CD4-positive, alpha-beta T cell treated with Interleukin-4 for 1 hour (primary cell): Measurements from ENCODE around the gene LTA4H.
"Not testable (repeated sequence)": the region's sequence is repeated elsewhere in the genome, so short reads cannot be mapped to it uniquely, and the experiment has no call there.

Experiments
- DNase-seq, 2 donors: peaks; one replicate each; pipeline ENCODE4 v3.0.0-alpha.2; 2020 to 2022

LTA4H gene

DNA sequence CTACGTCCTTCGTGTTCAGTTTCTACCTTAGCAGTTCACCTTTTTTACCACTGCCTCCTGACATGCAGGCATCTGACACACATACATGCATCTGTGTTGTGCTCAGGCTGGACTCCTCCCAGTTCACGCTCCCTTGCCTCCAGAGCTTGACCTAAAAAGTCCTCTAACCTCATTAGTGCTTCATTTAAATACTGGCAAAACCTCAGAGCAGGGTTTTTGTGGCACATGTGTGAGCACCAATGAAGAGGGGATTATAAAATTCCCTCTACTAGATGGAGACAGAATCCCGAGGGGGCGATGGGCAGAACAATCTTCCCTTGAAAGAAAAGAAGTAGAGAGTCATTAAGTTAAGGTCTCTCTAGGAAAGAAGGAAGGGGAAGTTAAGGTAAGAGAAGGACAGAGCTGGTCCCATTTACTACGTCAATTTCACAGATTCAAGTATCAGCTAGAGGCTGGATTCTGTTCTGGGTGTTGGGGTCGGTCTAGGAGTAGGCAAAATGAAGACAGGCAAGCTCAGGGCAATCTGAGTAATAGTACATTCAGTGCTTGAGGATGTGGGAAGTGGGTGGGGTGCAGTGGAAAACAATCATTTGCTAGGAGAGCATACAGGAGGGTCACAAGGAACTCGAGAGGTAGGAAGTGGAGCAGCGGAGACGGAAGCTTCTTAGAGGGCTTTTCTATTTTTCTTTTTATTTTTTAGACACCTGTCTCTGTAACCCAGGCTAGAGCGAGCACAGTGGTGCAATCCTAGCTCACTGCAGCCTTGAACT is 46.7 kb downstream of the LTA4H start:
- no peak for DNase-seq

DNA sequence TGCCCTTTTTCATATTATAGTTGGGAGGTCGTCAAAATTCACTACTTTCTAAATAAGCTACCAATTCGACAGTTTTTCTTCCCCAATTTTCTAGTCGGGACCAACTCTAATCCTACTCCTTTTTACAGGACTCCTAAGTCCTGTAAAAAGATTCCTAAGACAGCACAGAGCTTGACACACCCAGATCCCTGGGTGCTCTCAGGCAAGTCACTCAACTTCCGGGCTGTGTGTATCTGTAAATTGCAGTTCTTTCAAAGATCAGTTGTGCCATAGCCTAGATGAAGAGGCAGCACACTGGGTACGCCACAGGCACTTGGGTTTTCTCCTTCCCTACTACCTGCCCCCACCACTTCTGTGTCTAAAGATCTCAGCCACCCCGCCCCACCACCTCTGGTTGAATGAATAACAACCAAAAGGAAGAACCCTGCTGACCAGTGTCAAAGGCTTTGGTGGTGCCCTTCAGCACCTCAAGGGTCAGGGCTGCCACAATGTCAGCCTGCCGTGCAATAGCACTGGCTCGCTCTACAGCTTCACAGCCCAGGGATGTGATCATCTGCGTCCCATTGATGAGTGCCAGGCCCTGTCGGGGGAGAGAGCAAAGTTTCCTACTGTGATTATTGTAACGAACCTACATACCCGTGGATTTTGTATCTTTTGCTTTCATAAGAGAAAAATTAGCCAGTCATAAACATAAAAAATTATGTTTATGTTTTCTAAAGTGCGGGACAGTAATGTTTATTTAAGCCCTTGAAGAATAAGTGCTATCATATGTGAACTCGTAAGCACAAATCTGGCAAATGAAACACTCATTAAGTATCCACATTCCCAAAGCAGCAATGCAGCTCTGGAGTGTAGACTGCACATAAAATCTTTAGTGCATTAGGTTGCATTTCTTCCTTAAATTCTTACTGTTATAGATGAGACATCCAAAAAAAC is 48.5 kb downstream of the LTA4H start:
- DNase-seq = no peak

DNA sequence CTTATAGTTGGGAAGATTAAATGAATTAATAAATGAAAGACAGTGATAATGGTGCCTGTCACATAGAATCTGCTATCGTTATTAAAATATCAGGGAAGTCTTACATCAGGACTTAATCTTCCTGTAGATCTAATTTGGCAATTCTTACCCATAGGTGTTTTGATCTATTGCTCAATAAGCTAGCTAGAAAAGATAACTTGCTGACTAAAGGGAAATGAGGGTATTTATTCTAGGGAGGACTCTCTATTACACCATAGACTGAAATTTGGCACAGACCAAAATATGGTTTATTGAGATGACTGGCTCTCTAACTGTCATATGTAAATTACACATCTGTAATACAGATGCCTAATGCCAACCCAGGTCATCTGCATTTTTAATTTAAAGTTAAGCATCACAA is 50.7 kb downstream of the LTA4H start:
- no peak for DNase-seq

DNA sequence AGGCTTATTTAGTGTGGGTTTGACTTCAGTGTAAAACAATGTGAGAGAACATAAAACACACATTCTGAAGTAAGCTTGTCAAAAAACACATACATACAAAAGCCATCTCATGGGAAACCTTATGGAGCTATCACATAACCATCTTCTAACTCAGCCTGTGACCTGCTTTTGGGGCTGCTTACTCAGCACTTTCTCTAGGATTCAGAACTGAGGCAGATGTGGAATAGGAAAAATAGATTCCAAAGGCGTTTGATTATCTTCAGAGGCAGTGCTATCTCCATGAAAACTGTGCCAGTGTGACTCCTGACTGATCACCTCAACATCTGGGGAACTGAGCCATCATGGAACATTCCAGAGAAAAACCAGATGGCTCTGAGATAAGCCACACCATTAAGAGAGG is 52.8 kb downstream of the LTA4H start:
- no peak for DNase-seq

DNA sequence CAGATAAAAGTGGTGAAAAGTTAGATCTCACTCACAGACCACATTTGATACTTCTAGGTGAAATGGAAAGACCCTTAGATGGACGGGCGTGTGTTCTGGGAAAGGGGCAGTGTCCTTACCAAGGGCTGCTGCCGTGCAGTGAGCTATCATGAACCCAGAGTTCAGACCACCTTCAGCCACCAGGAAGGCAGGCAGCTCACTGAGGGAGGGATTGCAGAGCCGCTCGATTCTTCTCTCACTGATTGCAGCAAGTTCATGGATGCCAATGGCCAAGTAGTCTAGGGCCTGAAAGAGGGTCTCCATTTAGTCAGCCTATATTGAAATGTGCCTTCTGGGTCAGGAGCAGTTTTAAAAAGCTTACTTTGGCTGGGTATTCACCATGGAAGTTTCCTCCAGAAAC is 55.0 kb downstream of the LTA4H start:
- no peak for DNase-seq

DNA sequence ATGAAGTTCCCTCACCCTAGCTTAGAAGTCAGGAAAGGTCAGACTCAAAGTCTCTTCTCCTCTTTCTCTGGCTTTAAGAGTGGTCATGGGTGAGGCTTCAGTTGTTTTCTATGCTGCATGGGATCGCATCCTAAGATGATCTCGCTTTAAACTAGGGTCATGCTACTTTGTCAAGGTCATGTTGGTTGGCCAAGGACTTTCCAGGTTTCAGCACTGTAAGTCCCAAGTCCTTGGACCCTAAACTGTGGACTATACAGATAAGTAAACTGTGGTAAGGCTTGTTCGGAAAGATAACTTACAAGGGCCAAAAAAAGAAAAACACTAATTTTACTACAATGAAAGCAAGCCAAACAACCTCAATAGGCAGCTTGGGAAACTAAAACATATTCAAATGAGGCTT is 56.6 kb downstream of the LTA4H start:
- DNase-seq = no peak

DNA sequence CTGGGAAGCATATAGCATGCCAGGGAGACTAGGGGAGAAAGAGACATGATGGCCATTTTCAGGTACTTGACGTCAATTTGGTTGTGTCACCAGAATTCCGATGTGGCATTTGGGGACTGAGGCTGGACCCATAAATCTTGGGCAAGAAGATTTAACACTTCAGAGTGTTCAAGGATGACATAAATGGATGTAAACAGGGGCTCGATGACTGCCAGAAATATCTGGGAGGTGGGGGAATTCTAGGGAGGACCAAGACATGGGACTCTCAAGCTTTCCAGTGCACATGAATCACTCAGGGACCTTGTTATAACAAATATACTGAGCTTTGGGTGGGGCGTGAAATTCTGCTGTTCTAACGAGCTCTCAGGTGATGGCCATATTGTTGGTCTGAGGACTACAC is 57.0 kb downstream of the LTA4H start:
- no peak for DNase-seq

DNA sequence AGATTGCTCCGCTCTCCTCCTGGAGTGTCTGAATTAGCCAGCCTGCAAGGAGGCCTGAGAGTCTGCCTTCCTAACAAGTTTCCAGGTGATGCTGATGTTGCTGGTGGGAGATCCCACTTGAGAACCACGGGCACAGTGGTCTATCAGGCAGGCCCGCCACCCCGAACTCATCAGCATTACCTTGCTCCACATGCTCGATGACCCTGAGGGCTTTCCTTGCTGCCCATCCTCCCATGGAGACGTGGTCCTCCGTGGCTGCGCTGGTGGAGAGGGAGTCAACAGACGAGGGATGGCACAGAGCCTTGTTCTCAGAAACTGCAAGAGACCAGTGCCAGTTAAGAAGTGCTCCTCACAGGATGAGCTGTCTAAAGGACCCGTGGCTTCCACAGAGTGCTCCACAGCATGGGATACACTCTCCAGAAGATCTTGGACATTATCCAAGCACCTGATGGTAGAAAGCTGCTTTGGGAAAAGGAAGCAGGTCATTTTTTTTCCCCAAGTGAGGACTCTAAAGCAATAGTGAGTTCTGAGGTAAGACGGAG is 57.6 kb downstream of the LTA4H start:
- DNase-seq = no peak

DNA sequence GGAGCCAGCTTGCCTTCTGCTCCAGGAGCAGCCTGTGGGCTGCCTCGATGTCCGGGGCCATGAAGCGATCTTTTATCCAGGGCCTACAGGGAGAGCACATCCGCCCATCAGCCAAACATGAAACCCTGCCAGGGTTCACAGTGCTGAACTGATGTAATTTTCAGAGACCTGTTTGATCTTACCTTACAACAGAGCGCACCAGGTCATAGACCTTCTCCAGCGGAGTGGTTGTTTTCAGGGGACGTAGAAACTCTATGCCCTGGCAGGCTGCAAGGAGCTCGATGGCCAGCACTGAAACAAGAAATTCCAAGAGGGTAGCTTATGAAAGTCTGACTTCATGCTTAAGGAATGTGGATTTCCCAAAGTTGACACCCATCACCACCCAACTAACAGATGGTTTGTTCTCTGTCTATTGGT is 59.0 kb downstream of the LTA4H start:
- DNase-seq = no peak

DNA sequence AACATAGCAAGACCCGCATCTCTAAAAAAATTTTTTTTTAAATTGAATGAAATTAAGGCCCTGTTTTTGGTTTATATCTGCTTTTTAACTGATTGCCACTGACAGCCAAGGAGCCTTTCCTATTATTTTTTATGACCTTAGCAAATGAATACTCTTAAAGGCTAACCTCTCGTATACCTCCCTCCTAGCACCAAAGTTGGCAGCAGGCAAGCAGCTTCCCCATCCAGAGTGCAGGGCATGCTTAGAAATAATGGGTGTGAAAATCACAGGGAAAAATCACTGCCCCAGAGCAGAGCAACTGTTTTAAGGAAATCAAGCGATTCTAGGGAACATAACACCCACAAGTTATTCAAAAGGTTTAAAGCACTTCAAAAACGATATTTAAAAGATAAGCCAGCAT is 59.9 kb downstream of the LTA4H start:
- DNase-seq = no peak

DNA sequence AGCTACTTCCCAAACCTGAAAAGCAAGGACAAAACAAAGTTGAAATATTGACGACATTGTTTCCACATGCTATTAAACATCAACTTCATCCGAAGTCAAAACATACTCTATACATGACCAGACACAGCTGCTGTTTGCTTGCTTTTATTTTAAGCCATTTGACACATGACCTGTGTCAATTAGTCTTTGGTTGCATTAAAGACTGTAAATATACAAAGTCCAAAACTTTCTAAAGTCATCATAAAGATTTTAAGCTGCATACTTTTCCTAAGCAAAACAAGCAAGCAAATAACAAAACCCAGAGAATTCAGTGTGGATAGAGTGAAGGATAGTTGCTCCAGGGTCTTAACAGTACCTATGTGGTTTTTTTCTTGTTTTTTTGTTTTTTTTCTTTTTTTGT is 61.0 kb downstream of the LTA4H start:
- DNase-seq = no peak

DNA sequence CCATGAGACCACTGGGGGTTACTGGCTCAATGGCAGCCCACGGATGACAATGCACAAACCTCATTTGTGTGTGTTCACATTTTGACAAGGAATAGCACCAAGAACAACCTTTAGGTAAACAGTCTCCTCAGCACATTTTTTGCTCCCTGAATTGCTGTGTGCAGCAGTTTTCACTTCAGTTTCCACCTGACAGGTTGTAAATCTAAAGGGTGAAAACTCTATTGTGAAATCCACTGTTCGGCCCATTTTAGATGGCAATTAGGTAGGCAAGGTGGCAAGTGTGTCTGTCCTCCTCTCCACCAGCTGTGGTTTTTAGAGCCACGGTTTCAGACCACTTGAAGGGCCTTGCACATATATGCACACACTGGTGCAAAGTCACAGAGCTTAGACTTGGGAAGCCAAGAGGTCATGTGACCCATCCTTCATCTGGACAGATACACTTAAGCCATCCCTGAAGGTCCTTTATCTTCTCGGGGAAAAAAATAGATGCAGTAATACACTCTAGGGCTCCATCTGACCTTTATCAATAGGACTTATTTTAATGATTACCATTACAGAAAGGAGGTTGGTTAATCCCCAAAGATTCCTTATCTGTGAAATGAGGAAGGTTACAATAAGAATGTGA is 62.4 kb downstream of the LTA4H start:
- DNase-seq = no peak

DNA sequence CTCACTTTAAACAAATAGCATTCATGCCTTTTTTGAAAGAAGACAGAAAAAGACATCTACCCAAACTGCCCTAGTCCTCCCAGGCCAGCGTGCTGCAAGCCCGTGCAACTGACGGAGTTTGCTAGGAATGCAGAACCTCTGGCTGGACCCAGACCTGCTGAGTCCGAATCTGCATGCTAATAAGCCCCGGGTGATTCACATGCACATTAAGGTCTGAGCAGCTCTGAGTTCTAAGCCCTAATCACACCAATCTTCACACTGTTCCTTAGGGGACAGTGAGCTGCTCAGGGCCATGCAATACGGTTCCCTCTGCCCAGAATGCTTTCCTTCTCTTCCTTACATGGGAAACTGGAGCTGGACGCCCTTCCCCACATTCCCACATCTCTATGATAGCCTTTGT is 64.5 kb downstream of the LTA4H start:
- DNase-seq = no peak

DNA sequence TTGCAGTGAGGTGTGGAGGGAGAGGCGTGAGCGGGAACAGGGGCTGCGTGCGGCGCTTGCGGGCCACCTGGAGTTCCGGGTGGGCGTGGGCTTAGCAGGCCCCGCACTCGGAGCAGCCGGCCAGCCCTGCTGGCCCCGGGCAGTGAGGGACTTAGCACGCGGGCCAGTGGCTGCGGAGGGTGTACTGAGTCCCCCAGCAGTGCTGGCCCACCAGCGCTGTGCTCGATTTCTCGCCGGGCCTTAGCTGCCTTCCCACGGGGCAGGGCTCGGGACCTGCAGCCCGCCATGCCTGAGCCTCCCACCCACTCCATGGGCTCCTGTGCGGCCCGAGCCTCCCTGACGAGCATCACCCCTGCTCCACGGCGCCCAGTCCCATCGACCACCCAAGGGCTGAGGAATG is 66.3 kb downstream of the LTA4H start:
- not testable (repeated sequence) for DNase-seq

DNA sequence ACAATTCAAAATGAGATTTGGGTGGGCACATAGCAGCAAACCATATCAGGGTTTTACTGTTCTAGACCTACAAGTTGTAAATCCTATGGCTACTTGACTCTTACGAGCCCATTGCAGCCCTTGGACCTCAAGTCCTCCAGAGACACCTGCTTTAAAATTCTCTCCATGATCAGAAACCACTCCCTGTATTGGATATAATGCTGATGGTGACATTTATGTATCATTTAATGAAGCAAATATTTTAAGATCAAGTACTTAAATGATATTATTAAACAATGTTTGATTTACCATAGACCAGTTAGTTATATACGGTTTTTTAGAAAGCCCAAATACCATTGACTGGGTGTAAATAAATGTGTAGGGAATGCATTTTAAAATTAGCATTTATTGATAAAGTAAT is 68.1 kb downstream of the LTA4H start:
- DNase-seq = no peak

DNA sequence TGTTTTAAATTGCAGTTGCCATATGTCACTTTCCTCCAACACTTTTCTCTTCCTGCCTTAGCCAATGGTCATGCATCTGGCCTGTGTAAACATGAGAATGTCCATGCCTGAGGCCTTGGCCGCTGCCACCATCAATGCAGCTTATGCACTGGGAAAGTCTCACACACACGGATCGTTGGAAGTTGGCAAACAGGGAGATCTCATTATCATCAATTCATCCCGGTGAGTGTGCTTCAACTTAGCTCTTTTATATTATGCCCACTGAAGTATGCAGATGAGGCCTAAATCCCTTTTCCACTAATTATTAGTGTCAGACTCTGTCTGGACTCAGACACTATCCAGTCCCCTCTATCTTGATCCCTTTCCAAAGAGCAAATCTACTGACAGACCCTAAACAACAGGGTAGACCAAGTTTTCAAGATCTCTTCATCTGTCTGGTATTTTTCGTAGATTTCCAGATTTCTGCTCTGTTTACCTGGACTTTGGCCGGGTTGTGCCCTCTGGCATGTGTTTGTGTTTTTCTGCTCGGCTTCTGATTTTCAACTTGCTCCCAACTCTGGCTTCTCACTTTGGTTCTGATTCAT is 69.0 kb downstream of the LTA4H start:
- no peak for DNase-seq

DNA sequence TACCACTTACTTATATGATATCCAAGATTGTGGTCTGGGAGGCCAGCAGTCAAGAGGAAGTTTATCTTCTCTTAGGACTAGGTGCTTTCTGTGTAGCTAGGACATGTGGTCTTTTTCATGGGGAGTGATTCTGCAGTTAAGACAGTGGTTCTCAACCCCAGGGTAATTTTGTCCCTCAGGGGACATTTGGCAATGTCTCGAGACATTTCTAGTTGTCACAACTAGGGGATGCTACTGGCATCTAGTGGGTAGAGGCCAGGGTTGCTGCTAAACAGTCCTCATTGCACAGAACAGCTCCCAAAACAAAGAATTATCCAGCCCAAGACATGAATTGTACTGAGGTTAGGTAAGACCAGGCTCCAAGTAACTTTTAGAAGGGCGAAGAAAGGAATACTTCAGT is 72.3 kb downstream of the LTA4H start:
- DNase-seq = no peak

DNA sequence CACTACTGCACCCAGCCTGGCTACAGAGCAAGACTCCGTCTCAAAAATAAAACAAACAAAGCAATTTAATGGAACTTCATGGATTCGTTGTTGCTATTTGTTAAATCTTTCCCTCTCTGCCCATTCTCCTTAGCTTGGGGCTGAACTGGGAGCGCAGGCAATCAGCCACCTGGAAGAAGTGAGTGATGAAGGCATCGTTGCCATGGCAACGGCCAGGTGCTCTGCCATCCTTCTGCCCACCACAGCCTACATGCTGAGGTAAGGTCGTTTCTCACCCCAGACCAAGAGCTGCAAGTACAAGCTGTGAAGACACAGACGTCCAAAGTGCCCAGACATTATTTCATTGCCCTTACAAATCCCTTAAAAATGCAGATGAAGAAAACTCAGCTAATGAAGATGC is 73.2 kb downstream of the LTA4H start:
- DNase-seq = no peak

DNA sequence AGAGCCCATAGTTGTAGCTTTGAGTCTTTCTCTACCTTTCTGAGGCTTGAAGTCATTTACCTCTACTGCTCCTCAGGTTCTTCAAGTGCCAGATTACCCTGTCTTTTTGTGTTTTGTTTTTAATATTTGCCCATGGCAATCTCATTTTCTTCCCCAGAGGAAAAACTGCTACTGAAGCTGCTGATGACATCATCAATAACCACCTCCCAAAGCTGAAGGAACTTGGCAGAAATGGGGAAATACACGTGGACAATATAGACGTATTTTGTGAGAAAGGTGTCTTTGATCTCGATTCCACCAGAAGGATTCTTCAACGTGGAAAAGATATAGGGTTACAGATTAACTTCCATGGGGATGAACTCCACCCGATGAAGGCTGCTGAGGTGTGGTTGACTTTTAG is 75.1 kb downstream of the LTA4H start:
- no peak for DNase-seq

DNA sequence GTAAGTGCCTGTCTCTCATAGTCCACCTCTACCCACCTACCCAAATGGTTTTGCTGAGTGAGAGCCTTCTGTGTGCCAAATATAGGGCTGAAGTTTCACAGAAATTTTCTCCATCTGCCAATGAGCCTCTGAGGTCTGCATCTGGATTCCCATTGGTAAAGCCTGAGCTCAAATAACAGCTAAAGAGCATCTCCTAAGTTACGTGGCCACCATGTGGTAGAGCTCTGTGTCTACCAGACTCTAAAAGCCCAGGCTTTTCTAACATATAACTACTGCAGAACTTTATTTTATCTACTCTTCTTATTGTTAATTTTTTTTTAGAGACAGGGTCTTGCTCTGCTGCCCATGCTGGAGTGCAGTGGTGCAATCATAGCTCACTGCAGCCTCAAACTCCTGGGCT is 76.3 kb downstream of the LTA4H start:
- DNase-seq = no peak

DNA sequence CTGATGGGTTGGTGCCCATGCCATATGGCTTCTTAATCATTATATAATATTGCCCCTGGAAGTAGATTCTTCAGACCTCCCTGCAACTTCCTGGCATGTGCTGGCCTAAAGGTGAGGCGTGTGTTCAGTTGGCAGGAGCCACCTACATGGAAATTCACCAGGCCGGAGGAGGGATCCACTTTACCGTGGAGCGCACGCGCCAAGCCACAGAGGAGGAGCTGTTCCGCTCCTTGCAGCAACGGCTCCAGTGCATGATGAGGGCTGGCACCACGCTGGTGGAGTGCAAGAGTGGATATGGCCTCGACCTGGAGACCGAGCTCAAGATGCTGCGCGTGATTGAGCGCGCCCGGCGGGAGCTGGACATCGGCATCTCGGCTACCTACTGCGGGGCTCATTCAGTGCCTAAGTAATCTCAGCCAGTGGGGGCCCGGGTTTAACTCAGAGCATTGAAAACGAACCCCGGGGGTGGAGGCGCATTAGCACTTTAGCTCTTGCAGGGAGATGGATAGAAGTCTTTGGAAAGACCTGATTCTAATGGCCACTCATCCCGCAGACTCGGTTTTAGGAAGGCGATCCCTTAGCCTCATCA is 78.7 kb downstream of the LTA4H start:
- DNase-seq = no peak

DNA sequence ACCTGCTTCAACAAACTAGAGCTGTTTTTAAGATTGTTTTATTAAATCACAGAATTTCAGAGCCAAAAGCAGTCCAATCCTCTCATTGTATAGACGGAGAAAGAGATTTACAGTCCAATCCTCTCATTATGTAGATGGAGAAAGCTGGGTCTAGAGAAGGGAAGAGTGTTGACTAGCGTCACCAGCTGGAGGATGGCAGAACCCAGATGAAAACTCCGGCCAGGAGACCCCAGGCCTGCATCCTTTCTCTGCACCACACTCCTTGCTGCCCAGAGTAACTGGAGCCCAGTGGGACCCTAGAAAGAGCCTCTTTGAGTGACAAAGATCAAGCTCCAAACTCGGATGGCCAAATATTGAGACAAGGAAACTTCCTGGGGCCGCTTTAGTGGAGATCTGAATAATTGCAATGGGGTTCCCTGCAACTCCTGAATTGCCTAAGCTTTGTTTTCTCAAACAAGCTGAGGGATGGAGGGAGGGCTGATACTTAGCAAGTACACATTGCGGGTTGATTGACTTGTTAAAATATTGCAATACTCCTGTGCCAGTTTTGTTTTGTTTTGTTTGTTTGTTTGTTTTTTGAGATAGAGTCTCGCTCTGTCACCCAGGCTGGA is 79.7 kb downstream of the LTA4H start:
- DNase-seq = no peak
